Measurements from ENCODE around the gene LILRA2. TPM values are rescaled to one million over a fixed set of nuclear protein-coding genes. Genes with fewer than 3 reads are reported as not detected.

Gene LILRA2
- not detected in 2 replicates for total RNA-seq

DNA sequence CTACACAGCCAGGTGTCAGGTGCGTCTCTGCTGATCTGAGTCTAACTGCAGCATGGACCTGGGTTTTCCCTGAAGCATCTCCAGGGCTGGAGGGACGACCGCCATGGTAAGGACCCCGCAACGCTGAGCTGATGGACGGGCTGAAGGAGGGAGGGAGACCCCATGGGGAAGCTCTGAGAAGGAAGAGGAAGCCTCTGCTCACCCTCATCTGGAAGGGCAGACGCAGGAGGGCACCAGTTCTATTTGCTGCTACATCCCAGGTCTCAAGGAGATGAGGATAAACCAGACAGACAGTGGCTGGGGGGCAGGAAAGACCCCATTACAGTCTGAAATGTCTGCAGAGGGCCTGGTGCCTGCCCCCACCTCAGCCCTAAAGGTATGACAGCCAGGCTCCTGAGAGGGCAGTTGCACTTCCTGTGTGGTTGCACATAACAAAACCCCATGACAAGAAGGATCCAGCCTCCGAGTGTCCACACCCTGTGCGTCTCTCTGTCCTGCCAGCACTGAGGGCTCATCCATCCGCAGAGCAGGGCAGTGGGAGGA, at the start of gene LILRA2:
TSS of gene LILRA2 (plus strand) at position 461 of the 543 bp plus-strand sequence. CDS start 89 bp downstream, outside the sequence.

DNA sequence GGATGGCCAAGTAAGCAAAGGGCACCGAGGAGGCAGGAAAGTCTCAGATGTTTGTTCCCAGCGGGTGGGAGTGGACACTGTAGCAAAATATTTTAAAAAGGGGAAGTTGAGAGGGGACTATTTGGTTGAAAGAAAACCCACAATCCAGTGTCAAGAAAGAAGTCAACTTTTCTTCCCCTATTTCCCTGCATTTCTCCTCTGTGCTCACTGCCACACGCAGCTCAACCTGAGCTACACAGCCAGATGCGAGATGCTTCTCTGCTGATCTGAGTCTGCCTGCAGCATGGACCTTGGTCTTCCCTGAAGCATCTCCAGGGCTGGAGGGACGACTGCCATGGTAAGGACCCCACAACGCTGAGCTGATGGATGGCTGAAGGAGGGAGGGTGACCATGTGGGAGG, 19.9 kb downstream of the LILRA2 start, which contains the start of gene LILRA1:
TSS of gene LILRA1 (plus strand) at position 188 of the 400 bp plus-strand sequence. CDS start 613 bp downstream, outside the sequence.

DNA sequence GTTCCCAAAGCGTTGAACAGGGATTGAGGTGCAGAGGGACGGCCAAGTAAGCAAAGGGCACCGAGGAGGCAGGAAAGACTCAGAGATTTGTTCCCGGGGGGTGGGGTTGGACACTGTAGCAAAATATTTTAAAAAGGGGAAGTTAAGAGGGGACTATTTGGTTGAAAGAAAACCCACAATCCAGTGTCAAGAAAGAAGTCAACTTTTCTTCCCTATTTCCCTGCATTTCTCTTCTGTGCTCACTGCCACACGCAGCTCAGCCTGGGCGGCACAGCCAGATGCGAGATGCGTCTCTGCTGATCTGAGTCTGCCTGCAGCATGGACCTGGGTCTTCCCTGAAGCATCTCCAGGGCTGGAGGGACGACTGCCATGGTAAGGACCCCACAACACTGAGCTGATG, 56.7 kb downstream of the LILRA2 start, which contains the start of gene LILRB1:
TSS of gene LILRB1 (plus strand) at position 223 of the 400 bp plus-strand sequence. CDS start 590 bp downstream, outside the sequence.

Other genes with a start within 250 kb of the LILRA2 start
- gene LILRA4, start 234.6 kb upstream of the LILRA2 start, total RNA-seq: not detected in 2 replicates
- gene LAIR1, start 208.9 kb upstream of the LILRA2 start, total RNA-seq: not detected in 2 replicates
- gene TTYH1, start 158.3 kb upstream of the LILRA2 start, total RNA-seq: not detected in 2 replicates
- 27.5 and 42.7 TPM in 2 replicates for gene LENG8, start 124.6 kb upstream of the LILRA2 start, total RNA-seq
- gene LENG9, start 110.0 kb upstream of the LILRA2 start, total RNA-seq: 4.0 and 9.8 TPM in 2 replicates
- 34.8 and 39.1 TPM in 2 replicates for gene CDC42EP5, start 100.5 kb upstream of the LILRA2 start, total RNA-seq
- gene LAIR2, start 71.0 kb upstream of the LILRA2 start, total RNA-seq: not detected in 2 replicates
- gene LILRA1, start 19.8 kb downstream of the LILRA2 start, total RNA-seq: not detected in 2 replicates
- gene LILRB1, start 56.7 kb downstream of the LILRA2 start, total RNA-seq: not detected in 2 replicates
- not detected in 2 replicates for gene LILRB4, start 89.2 kb downstream of the LILRA2 start, total RNA-seq
- not detected in 2 replicates for gene KIR3DL3, start 150.7 kb downstream of the LILRA2 start, total RNA-seq
- gene KIR2DL3, start 164.7 kb downstream of the LILRA2 start, total RNA-seq: not detected in 2 replicates
- not detected in 2 replicates for gene KIR2DL1, start 196.0 kb downstream of the LILRA2 start, total RNA-seq
- not detected in 2 replicates for gene KIR2DL4, start 229.8 kb downstream of the LILRA2 start, total RNA-seq
- not detected in 2 replicates for gene KIR3DL1, start 242.7 kb downstream of the LILRA2 start, total RNA-seq